Esophagus muscularis mucosa (tissue), 3 donors: ENCODE measurements around the gene ST6GALNAC6.

Experiments
- EP300 ChIP-seq: sonication (generic); formaldehyde crosslinking; IDR thresholded peaks from one replicate; pipeline ENCODE4 v1.6.1; 2017; ENCODE audit warnings: antibody characterized with exemption
- TF ChIP-seq, protein P1 (sequence below), 3 experiments: fragments of 200-600 bp in 2 of 3; fragments of 450-650 bp in 1 of 3; sonication (generic) in 2 of 3; IDR thresholded peaks; one replicate each; pipeline ENCODE4 v1.5.1; 2017 to 2019; ENCODE audit warnings: antibody characterized with exemption in 3 of 3, mild to moderate bottlenecking in 2 of 3, moderate library complexity in 1 of 3

DNA sequence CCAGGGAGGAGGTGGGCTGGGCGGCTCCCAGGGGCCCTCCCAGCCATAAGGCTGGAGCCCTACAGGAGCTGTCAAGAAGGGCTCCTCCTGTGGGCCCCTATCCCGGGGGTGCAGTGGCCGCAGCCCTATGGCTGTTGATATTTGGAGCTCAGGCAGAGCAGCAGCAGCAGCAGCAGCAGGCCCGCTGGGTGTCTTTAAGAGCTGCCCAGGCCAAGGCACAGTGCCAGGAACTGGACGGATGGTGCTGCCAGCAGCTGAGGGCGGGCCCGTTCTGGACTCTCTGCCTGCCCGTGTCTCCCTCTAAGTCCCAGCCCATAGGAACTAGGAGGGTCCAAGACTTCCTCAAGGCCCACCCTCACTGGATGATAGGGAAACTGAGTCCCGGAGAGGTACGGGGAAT is 25.5 kb downstream of the ST6GALNAC6 start:
- no peak for TF ChIP-seq EP300
- TF ChIP-seq, protein P1, sequence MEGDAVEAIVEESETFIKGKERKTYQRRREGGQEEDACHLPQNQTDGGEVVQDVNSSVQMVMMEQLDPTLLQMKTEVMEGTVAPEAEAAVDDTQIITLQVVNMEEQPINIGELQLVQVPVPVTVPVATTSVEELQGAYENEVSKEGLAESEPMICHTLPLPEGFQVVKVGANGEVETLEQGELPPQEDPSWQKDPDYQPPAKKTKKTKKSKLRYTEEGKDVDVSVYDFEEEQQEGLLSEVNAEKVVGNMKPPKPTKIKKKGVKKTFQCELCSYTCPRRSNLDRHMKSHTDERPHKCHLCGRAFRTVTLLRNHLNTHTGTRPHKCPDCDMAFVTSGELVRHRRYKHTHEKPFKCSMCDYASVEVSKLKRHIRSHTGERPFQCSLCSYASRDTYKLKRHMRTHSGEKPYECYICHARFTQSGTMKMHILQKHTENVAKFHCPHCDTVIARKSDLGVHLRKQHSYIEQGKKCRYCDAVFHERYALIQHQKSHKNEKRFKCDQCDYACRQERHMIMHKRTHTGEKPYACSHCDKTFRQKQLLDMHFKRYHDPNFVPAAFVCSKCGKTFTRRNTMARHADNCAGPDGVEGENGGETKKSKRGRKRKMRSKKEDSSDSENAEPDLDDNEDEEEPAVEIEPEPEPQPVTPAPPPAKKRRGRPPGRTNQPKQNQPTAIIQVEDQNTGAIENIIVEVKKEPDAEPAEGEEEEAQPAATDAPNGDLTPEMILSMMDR (IDR thresholded peaks at IDR 0.05), result no peak
